Thoracic aorta endothelial cell (primary cell): ENCODE results near the gene MEST. TPM values are rescaled to one million over a fixed set of nuclear protein-coding genes. Genes with fewer than 3 reads are reported as not detected.

ENCODE experiments used
- small RNA-seq: library from RNA; depleted of rRNA; stranded (forward); fragments of <200 nt; gene quantifications from one replicate; pipeline ENCODE3, GENCODE V24; 2012
- total RNA-seq: library from RNA; depleted of rRNA; stranded (reverse); fragments of >200 nt; gene quantifications from 2 replicates; pipeline ENCODE4 v1.2.3, GENCODE V29; 2012

Gene MEST, protein sequence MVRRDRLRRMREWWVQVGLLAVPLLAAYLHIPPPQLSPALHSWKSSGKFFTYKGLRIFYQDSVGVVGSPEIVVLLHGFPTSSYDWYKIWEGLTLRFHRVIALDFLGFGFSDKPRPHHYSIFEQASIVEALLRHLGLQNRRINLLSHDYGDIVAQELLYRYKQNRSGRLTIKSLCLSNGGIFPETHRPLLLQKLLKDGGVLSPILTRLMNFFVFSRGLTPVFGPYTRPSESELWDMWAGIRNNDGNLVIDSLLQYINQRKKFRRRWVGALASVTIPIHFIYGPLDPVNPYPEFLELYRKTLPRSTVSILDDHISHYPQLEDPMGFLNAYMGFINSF
- 7.2 and 9.2 TPM in 2 replicates for total RNA-seq

DNA sequence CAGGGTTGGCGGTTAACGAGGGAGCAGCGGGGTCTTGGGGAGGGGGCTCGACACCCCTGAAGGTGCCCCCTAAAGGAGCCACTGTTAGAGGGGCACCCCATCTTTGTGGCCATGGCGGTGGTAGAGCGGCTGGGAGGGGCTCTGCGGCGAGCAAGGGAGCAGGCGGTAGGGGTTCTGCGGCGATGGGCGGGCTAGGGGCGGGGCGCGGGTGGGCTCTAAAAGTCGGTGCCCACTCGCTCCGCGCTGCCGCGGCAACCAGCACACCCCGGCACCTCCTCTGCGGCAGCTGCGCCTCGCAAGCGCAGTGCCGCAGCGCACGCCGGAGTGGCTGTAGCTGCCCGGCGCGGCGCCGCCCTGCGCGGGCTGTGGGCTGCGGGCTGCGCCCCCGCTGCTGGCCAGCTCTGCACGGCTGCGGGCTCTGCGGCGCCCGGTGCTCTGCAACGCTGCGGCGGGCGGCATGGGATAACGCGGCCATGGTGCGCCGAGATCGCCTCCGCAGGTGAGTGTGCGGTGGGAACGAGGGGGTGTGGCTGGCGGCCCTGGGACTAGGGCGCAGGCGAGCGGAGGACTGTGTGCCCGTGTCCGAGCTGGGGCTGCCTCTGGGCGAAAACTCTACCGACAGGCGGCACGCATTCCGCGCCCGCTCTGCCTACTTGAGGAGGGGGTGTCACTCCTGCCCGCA, at the start of gene MEST:
MEST (plus strand) TSS at position 245 of the 682 bp plus-strand sequence; CDS start at position 474, 229 bp downstream.

Small RNAs within 50 kb of the gene (small RNA-seq; reads per million reads assigned to genes)
- not detected for gene MIR335
- gene RF02148 = not detected
- not detected for gene RF02149
- not detected for gene RF02150

Other genes starting within 250 kb of the MEST start
- not detected in 2 replicates for gene CPA2, start 225.2 kb upstream of the MEST start, total RNA-seq
- 0.27 and 0.29 TPM in 2 replicates for gene CPA4, start 198.9 kb upstream of the MEST start, total RNA-seq
- gene CPA5, start 147.3 kb upstream of the MEST start, total RNA-seq = not detected in 2 replicates
- gene CPA1, start 111.6 kb upstream of the MEST start, total RNA-seq = not detected in 2 replicates
- gene CEP41, start 51.1 kb upstream of the MEST start, total RNA-seq = 14.0 and 19.7 TPM in 2 replicates
- 23.5 and 30.1 TPM in 2 replicates for gene COPG2, start 176.7 kb downstream of the MEST start, total RNA-seq
- not detected in 2 replicates for gene TSGA13, start 194.5 kb downstream of the MEST start, total RNA-seq
- not detected in 2 replicates for gene KLF14, start 242.1 kb downstream of the MEST start, total RNA-seq